Retinal pigment epithelial cell (primary cell): Measurements from ENCODE around the gene PWP2.

Experiments
- DNase-seq: peaks from one replicate; pipeline ENCODE4 v3.0.0-alpha.2; 2010; ENCODE audit warnings: low read depth
- H3K4me3 ChIP-seq: 2 replicates; pipeline ENCODE4 v1.5.1; 2011; ENCODE audit warnings: mild to moderate bottlenecking, low read length, control low read depth, moderate library complexity
- CTCF ChIP-seq: conservative IDR thresholded peaks from 2 replicates; pipeline ENCODE4 v1.5.1; 2011; ENCODE audit warnings: low read depth, low read length, control low read depth, inconsistent platforms

The PWP2 gene

GRCh38 chr21:44083631-44084291 is 23.4 kb upstream of the PWP2 start:
- TF ChIP-seq CTCF = no peak
- DNase-seq = no peak
- H3K4me3 ChIP-seq = no peak overlapping the region

GRCh38 chr21:44084496-44085241 is 22.5 kb upstream of the PWP2 start:
- TF ChIP-seq CTCF = no peak
- H3K4me3 ChIP-seq = no peak overlapping the region
- DNase-seq = no peak

- TF ChIP-seq CTCF = no peak
- no peak overlapping the region for H3K4me3 ChIP-seq
- DNase-seq = no peak
Measured at GRCh38 chr21:44085491-44086321, 21.5 kb upstream of the PWP2 start.

- DNase-seq = no peak
- H3K4me3 ChIP-seq = no peak overlapping the region
- no peak for TF ChIP-seq CTCF
Measured at GRCh38 chr21:44086636-44087425, 20.4 kb upstream of the PWP2 start.

GRCh38 chr21:44087426-44088400 is 19.5 kb upstream of the PWP2 start:
- DNase-seq = no peak
- H3K4me3 ChIP-seq = no peak overlapping the region
- TF ChIP-seq CTCF = no peak

- DNase-seq = no peak
- no peak for TF ChIP-seq CTCF
- H3K4me3 ChIP-seq = no peak overlapping the region
Measured at GRCh38 chr21:44088401-44088780, 18.8 kb upstream of the PWP2 start.
